ENCODE measurements around the gene PLEKHA4. TPM values are rescaled to one million over a fixed set of nuclear protein-coding genes. Genes with fewer than 3 reads are reported as not detected.

Gene PLEKHA4
- total and polyA plus RNA-seq, 2 of the 13 experiments (the other 11 are each of a cell fraction or from before 2014, with no cell fraction given) = 4.8 to 6.0 TPM

DNA sequence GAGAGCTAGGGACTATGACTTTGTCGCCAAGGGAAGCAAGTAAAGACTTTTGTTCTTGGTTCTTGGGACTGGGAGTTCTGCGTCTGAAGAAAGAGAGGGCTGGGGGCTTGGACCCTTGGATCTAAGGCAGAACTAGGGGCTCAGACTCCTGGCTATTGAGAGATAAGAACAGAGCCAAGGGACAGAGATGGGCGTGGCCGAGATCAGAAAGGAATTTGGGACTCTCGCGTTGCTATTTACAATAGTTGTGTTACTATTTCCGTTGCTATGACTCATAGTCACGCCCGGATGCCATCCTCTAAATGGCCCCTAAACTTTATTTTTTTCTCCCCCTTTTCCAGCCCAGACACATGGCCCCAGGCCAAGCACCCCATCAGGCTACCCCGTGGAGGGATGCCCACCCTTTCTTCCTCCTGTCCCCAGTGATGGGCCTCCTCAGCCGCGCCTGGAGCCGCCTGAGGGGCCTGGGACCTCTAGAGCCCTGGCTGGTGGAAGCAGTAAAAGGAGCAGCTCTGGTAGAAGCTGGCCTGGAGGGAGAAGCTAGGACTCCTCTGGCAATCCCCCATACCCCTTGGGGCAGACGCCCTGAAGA is 4.6 kb upstream of the PLEKHA4 start (continued):
- TF ChIP-seq ZNF557 (CRISPR knock-in tag; IDR thresholded peaks at IDR 0.05) (0 out of 2 replicates have a peak, but pooled peaks have one; percentile 14), ZNF891 (CRISPR knock-in tag; IDR thresholded peaks at IDR 0.05) (0 out of 2 replicates have a peak, but pooled peaks have one; percentile 16), RELA (CRISPR knock-in tag; IDR thresholded peaks at IDR 0.05) (no peak), CREB1 (IDR thresholded peaks at IDR 0.05) (0 out of 2 replicates have a peak, but pooled peaks have one; percentile 32), CREB1 (CRISPR knock-in tag; IDR thresholded peaks at IDR 0.05) (no peak), FLYWCH1 (CRISPR knock-in tag; IDR thresholded peaks at IDR 0.05) (no peak), SMAD1 (CRISPR knock-in tag; IDR thresholded peaks at IDR 0.05; ENCODE audit: borderline replicate concordance, low read depth) (no peak), ZFAT (CRISPR knock-in tag; conservative IDR thresholded peaks at IDR 0.05) (no peak), KLF12 (CRISPR knock-in tag; IDR thresholded peaks at IDR 0.05; ENCODE audit: borderline replicate concordance) (0 out of 2 replicates have a peak, but pooled peaks have one; percentile 59), ZNF644 (CRISPR knock-in tag; IDR thresholded peaks at IDR 0.05; ENCODE audit: low read depth) (no peak), KLF16 (CRISPR knock-in tag; IDR thresholded peaks at IDR 0.05) (no peak), FOXK2 (IDR thresholded peaks at IDR 0.05) (peak; percentile 73; the same call in 1 of the 2 replicates), MTF2 (CRISPR knock-in tag; IDR thresholded peaks at IDR 0.05; ENCODE audit: borderline replicate concordance) (peak; percentile 34; the same call in 1 of the 2 replicates), ZNF451 (CRISPR knock-in tag; IDR thresholded peaks at IDR 0.05) (no peak), ZIK1 (CRISPR knock-in tag; IDR thresholded peaks at IDR 0.05; ENCODE audit: borderline replicate concordance, low read depth) (no peak)
- TF ChIP-seq, protein P1, sequence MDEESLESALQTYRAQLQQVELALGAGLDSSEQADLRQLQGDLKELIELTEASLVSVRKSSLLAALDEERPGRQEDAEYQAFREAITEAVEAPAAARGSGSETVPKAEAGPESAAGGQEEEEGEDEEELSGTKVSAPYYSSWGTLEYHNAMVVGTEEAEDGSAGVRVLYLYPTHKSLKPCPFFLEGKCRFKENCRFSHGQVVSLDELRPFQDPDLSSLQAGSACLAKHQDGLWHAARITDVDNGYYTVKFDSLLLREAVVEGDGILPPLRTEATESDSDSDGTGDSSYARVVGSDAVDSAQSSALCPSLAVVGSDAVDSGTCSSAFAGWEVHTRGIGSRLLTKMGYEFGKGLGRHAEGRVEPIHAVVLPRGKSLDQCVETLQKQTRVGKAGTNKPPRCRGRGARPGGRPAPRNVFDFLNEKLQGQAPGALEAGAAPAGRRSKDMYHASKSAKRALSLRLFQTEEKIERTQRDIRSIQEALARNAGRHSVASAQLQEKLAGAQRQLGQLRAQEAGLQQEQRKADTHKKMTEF (CRISPR knock-in tag; IDR thresholded peaks at IDR 0.05) = no peak
- TF ChIP-seq, protein P2, sequence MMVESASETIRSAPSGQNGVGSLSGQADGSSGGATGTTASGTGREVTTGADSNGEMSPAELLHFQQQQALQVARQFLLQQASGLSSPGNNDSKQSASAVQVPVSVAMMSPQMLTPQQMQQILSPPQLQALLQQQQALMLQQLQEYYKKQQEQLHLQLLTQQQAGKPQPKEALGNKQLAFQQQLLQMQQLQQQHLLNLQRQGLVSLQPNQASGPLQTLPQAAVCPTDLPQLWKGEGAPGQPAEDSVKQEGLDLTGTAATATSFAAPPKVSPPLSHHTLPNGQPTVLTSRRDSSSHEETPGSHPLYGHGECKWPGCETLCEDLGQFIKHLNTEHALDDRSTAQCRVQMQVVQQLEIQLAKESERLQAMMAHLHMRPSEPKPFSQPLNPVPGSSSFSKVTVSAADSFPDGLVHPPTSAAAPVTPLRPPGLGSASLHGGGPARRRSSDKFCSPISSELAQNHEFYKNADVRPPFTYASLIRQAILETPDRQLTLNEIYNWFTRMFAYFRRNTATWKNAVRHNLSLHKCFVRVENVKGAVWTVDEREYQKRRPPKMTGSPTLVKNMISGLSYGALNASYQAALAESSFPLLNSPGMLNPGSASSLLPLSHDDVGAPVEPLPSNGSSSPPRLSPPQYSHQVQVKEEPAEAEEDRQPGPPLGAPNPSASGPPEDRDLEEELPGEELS (CRISPR knock-in tag; IDR thresholded peaks at IDR 0.05) = peak; percentile 75
- TF ChIP-seq, protein P3, sequence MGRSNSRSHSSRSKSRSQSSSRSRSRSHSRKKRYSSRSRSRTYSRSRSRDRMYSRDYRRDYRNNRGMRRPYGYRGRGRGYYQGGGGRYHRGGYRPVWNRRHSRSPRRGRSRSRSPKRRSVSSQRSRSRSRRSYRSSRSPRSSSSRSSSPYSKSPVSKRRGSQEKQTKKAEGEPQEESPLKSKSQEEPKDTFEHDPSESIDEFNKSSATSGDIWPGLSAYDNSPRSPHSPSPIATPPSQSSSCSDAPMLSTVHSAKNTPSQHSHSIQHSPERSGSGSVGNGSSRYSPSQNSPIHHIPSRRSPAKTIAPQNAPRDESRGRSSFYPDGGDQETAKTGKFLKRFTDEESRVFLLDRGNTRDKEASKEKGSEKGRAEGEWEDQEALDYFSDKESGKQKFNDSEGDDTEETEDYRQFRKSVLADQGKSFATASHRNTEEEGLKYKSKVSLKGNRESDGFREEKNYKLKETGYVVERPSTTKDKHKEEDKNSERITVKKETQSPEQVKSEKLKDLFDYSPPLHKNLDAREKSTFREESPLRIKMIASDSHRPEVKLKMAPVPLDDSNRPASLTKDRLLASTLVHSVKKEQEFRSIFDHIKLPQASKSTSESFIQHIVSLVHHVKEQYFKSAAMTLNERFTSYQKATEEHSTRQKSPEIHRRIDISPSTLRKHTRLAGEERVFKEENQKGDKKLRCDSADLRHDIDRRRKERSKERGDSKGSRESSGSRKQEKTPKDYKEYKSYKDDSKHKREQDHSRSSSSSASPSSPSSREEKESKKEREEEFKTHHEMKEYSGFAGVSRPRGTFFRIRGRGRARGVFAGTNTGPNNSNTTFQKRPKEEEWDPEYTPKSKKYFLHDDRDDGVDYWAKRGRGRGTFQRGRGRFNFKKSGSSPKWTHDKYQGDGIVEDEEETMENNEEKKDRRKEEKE (IDR thresholded peaks at IDR 0.05) = no peak
- TF ChIP-seq, protein P4, sequence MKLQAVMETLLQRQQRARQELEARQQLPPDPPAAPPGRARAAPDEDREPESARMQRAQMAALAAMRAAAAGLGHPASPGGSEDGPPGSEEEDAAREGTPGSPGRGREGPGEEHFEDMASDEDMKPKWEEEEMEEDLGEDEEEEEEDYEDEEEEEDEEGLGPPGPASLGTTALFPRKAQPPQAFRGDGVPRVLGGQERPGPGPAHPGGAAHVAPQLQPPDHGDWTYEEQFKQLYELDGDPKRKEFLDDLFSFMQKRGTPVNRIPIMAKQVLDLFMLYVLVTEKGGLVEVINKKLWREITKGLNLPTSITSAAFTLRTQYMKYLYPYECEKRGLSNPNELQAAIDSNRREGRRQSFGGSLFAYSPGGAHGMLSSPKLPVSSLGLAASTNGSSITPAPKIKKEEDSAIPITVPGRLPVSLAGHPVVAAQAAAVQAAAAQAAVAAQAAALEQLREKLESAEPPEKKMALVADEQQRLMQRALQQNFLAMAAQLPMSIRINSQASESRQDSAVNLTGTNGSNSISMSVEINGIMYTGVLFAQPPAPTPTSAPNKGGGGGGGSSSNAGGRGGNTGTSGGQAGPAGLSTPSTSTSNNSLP (IDR thresholded peaks at IDR 0.05; ENCODE audit: low read depth, low read length) = 0 out of 2 replicates have a peak, but pooled peaks have one; percentile 38
- TF ChIP-seq, protein P5, sequence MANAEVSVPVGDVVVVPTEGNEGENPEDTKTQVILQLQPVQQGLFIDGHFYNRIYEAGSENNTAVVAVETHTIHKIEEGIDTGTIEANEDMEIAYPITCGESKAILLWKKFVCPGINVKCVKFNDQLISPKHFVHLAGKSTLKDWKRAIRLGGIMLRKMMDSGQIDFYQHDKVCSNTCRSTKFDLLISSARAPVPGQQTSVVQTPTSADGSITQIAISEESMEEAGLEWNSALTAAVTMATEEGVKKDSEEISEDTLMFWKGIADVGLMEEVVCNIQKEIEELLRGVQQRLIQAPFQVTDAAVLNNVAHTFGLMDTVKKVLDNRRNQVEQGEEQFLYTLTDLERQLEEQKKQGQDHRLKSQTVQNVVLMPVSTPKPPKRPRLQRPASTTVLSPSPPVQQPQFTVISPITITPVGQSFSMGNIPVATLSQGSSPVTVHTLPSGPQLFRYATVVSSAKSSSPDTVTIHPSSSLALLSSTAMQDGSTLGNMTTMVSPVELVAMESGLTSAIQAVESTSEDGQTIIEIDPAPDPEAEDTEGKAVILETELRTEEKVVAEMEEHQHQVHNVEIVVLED (CRISPR knock-in tag; IDR thresholded peaks at IDR 0.05; ENCODE audit: borderline replicate concordance) = no peak
